HG03175 (cell line): ENCODE results near the gene SLC1A4.
"Not testable (repeated sequence)": the region's sequence is repeated elsewhere in the genome, so short reads cannot be mapped to it uniquely, and the experiment has no call there.

Experiments
- ATAC-seq: cut with Tn5 transposase; IDR thresholded peaks from one replicate; pipeline ENCODE4 v1.9.1; 2021; ENCODE audit warnings: mild to moderate bottlenecking, moderate library complexity; ENCODE audit not compliant: unreplicated experiment

The SLC1A4 gene

DNA sequence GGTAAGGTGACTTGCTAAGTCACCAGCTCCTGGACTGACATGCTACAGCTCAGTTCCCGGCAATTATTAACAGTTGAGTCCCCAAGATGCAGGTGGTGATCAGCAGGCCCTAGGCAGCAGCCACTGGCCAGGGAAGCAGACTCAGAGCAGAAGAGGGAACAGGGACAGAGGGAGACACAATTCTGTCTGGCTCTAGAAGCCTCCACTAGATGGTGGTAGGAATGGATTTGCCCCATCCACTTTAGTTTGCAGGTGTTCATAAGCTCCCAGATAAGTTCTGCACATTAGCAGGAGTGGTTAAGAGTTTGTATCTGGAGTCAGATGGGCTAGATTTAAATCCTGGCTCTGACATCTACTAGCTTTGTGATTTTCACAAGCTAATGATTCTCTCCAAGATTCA, 25.5 kb upstream of the SLC1A4 start:
- ATAC-seq: no peak

DNA sequence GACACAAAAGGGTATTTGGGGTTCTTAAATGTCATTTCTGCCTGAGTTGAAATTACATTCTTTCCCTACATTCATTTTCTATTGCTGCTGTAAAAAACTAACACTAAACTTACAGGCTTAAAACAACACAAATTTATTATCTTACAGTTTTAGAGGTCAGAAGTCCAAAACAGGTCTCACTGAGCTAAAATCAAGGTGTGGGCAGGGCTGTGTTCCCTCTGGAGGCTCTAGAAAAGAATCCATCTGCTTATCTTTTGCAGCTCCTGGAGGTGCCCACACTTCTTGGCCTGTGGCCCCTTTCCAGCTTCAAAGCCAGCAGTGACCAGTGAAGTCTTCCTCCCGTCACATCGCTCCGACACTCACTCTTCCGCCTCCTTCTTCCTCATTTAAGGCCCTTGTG, 23.2 kb upstream of the SLC1A4 start:
- ATAC-seq: no peak

GRCh38 chr2:64966839-64967238, 22.4 kb upstream of the SLC1A4 start:
- no peak for ATAC-seq

DNA sequence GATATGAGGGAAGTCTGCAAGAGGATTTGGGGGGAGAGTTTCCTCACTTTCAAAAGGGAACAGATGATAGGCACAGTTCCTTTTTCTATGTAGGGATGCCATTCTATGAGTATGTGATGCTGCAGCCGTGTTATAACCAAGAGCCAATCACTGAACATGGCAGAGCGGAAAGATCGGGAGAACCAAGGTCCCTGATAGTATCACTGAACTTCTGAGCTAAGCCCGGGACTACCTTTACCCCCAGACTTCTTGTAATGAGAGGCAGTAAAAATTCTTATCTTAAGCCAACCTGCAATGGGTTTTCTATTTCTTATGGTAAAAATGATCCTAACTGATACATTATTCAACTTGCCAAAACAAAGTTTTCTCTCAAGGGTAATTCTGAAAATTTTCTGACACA, 21.6 kb upstream of the SLC1A4 start:
- ATAC-seq: no peak

DNA sequence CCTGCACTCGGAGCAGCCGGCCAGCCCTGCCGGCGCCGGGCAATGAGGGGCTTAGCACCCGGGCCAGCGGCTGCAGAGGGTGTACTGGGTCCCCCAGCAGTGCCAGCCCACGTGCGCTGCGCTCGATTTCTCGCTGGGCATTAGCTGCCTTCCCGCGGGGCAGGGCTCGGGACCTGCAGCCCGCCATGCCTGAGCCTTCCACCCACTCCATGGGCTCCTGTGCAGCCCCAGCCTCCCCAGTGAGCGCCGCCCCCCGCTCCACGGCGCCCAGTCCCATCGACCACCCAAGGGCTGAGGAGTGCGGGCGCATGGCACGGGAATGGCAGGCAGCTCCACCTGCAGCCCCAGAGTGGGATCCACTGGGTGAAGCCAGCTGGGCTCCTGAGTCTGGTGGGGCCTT, 20.1 kb upstream of the SLC1A4 start:
- ATAC-seq: not testable (repeated sequence)

- ATAC-seq: no peak
These were observed 18.7 kb upstream of the SLC1A4 start for GRCh38 chr2:64970495-64970894.

- no peak for ATAC-seq
These were observed 16.8 kb upstream of the SLC1A4 start for GRCh38 chr2:64972426-64972825.

DNA sequence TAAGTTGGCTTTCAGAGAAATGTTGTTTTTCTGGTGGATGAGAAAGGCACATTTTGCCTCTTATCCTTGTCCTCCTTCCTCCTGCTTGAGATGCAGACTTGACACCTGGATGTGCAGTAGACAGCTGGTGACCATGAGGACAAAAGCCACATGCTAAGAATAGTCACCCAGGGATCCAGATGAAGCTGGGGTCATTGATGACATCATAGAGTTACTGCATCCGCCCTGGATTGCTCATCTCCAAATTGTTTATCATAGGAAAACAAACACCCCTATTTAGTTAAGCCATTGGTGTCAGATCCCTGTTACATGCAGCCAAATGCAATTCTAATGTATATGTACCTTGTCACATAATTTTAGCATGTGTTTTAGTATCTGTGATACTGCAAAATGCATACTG, 16.3 kb upstream of the SLC1A4 start:
- ATAC-seq: no peak

DNA sequence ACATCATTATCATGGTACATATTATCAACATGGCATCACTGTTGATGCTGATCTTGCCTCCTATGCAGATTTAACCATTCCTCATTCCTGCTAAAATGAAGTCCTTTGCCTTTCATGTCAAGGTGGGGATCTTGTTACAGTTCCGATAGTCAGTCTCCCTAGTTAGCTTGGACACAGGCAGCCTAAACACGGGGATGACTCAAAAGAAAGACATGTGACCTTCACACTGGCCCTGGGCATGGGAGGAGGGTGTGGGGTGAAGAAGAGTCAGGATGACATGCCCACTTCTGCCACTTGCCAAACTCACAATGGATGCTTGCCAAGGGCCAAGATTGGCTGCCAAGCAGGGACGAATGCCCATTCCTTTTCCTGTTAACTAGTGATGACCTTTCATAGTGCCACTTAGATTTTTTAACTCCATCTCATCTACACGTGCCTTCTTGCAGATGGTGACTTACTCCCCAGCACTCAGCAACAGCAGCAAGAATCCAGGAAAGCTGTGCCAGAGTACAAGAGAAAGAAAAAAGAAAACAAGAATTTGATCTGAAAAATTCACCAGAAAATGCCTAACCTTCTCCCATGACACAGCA, 13.9 kb upstream of the SLC1A4 start:
- ATAC-seq: no peak

- no peak for ATAC-seq
These were observed 12.9 kb upstream of the SLC1A4 start for GRCh38 chr2:64976276-64976675.

GRCh38 chr2:64978514-64979268, 10.5 kb upstream of the SLC1A4 start:
- ATAC-seq: no peak

GRCh38 chr2:64979744-64980143, 9.5 kb upstream of the SLC1A4 start:
- ATAC-seq: no peak

- ATAC-seq: no peak
These were observed 9.0 kb upstream of the SLC1A4 start for GRCh38 chr2:64980183-64980582.

DNA sequence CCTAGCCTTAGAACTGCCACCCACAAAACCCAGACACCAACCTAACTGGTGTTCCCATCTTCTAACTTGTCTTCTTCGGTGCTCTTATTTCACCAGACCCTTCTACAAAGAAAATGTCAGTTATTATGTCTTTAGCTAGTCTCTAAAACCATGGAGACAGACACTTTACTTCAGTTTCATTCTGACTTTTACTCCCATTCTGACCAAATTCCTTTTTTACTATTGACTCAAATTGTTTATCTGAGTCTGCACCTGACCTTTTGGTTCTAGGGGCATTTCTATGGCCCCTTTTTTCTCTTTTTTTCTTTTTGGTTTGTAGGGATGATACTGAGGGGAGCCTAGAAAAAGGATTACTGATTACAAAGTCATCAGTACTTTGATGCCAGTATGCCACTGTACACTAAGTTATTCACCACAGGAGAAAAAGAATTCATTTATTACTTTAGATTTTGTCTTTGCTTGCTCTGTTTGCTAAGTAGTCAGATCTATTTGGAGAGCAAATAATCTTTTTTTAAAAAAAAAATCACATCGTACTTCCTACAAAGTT, 6.8 kb upstream of the SLC1A4 start:
- peak; percentile 44 for ATAC-seq

DNA sequence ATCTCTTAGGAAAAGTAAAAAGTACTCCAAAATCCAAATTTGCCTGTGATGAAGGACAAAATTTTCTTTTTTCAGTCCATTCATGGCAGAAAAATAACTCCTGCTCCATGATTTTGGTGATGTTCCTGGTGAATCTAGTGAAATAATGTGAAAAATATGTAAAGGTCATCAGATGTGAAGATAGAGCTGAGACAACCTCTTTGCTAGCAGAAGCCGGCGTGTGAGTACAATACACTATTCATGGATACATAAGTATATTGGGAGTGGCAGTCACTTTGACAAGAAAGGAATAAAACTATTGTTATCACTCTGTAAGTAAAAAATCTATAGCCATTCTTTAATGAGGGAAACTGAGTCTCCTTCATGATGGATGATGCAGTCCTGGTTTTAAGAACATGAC, 6.3 kb upstream of the SLC1A4 start:
- ATAC-seq: no peak

DNA sequence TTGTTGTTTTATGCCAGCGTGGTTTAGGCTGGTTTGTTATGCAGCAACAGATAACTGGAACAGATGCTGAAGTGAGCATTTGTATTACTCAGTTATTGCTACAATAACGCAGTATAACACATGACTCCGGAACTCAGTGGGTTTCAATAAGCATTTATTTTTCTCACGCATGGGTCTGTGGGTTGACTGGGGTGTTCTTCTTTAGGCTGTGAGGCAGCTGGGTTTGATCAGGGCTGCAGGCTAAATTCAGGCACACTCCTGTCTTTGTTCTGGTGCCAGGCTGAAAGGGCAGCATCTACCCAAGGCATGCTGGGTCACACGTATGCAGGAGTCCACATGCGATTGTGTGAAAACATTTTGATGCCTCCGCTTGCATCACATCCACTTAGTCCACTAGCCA, 3.8 kb upstream of the SLC1A4 start:
- ATAC-seq: peak; percentile 18

GRCh38 chr2:64987001-64987955, 1.9 kb upstream of the SLC1A4 start:
- ATAC-seq: peak; percentile 23

- no peak for ATAC-seq
These were observed 1.2 kb upstream of the SLC1A4 start for GRCh38 chr2:64987956-64988419.

DNA sequence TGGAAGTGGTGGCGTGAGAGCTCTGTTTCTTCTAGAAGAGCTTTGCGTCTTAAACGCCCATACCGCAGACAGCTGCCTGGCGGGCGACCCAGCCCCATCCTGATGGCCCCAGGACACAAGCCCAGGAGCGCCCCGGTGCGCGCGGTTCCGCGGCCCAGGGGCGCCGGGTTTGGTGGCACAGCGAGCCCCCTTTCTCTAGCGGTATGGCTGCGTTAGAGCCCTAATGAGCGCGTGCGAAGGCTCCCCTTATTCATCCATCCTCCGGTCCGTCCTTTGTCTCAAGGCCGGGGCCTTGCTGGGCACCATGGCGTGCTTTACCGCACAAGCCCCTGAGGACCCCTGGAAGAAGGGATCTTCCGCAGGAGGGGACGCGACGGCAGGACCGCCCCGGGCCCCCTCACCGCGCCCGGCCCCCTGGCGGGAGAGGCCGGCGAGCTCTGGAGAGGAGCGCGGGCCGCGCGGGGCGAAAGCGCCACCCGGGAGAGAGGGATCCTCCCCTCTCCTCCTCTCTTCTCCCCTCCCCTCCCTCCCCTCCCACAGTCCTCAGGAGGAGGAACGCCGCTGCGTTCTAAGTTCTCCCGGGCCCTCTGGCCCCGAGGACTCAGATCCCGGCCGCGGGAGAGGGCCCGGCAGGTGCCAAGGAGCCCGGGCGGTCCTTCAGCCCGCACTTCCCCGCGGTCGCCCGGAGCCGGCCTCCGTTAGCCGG, 626 bp upstream of the SLC1A4 start:
- ATAC-seq: peak; percentile 34

DNA sequence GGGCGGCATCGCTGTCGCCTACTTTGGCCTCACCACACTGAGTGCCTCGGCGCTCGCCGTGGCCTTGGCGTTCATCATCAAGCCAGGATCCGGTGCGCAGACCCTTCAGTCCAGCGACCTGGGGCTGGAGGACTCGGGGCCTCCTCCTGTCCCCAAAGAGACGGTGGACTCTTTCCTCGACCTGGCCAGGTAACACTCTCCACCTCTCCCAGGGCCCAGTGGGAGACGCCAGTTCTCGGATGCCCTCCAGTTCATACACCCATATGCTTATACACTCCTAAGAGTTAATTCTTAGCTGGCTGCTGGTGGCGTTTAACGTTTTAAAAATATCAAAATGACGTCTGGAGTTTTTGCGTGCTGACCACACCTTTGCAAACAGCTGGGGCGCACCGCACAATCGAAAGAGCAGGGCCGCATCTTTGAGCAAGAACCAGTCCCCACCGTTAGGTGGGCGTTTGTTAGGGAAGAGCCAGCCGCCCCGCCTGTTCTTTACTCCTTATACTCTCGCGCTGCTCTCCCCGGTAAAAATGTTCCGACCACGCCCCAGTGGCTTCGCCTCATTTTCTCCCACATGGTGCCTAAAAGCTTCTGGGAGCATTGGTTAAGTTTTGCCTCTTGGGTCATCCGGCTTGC, 899 bp downstream of the SLC1A4 start:
- peak; percentile 0 for ATAC-seq
